GM13977 (cell line): Measurements from ENCODE around the gene UGCG.

Source experiments
- DNase-seq: peaks from one replicate; pipeline ENCODE4 v3.0.0; 2012; ENCODE audit warnings: low spot score
- in situ Hi-C: fragments of 300-500 bp; cut with MboI; formaldehyde crosslinking; loops from one replicate; pipeline ENCODE4 v1.12.0; 2022; ENCODE audit warnings: low sequenced_read_pairs, low pct_unique_long_range_greater_than_20kb, mixed read lengths, inconsistent platforms; ENCODE audit not compliant: unreplicated experiment
- TF ChIP-seq, protein P1 (sequence below): IDR thresholded peaks from 2 replicates; pipeline ENCODE4 v1.5.1; 2012; ENCODE audit warnings: mild to moderate bottlenecking, control low read depth; ENCODE audit not compliant: insufficient read depth; ENCODE audit errors: extremely low read depth, missing control alignments

UGCG gene

GRCh38 chr9:111895996-111896941 is at the start of gene UGCG:
TSS of gene UGCG (plus strand) at chr9:111896814. CDS start at chr9:111897216, 402 bp downstream.
- in situ Hi-C loops: no loop called here
- TF ChIP-seq, protein P1, sequence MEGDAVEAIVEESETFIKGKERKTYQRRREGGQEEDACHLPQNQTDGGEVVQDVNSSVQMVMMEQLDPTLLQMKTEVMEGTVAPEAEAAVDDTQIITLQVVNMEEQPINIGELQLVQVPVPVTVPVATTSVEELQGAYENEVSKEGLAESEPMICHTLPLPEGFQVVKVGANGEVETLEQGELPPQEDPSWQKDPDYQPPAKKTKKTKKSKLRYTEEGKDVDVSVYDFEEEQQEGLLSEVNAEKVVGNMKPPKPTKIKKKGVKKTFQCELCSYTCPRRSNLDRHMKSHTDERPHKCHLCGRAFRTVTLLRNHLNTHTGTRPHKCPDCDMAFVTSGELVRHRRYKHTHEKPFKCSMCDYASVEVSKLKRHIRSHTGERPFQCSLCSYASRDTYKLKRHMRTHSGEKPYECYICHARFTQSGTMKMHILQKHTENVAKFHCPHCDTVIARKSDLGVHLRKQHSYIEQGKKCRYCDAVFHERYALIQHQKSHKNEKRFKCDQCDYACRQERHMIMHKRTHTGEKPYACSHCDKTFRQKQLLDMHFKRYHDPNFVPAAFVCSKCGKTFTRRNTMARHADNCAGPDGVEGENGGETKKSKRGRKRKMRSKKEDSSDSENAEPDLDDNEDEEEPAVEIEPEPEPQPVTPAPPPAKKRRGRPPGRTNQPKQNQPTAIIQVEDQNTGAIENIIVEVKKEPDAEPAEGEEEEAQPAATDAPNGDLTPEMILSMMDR: no peak
- peak; percentile 96 for DNase-seq

DNA sequence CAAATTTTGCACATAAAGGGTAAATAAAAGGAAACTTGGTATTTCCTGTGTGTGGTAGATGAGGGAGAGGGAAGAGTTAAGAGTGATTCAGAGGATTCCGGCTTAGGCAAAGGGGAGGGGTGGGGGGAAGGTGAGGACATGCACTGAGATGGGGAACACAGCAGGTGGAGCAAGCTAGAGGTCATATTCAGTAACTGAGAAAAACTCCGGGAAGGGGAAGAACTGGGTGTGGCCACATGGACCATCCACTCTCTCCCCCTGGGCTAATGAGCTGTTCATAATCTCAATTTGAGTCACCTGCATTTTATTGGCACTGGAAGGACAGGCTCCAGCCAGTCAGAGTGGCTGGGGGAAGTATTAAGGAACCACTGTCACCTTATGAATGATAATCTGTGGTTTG is 45.1 kb upstream of the UGCG start:
- in situ Hi-C loops: no loop called here
- DNase-seq: no peak
- TF ChIP-seq, protein P1: no peak

DNA sequence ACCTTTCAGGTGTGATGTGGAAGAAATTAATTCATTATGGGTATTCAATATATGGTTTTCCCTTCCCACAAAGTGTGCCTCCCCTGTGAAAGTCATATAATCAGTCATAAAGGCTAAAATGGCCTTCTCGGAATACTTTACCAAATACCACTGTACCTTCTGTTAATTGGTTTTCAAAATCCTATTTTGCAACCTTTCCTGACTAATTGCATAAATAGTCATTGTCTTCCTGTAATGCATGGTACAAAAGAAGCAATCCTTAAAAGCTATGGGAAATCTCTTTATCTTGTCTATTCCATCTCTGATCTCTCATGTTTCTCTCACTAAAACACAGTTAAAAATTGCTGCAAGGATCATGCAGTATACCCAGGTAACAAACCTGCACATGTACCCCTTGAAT is 44.3 kb upstream of the UGCG start:
- TF ChIP-seq, protein P1: no peak
- in situ Hi-C loops: no loop called here
- DNase-seq: no peak

- DNase-seq: no peak
- TF ChIP-seq, protein P1: no peak
- in situ Hi-C loops: no loop called here
Observed at GRCh38 chr9:111853450-111853827, 43.2 kb upstream of the UGCG start.

DNA sequence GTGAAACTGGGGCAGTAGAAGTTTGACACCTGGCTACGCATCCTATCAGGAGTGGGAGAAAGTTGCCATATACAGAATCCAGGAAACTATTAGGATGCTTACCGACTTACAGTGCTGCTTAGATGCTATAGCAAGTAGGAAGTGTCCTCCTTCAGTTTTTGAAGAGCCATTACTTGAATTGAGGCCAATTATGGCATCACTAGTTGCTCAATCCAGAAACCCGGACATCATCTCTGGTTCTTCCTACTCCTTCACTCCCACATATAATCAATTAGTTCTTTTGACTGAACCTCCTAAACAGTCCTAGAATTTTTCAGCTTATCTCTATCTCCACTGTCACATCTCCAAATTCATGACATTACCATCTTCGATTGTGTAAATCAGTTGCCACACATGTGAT is 41.8 kb upstream of the UGCG start:
- TF ChIP-seq, protein P1: no peak
- no peak for DNase-seq
- in situ Hi-C loops: no loop called here

DNA sequence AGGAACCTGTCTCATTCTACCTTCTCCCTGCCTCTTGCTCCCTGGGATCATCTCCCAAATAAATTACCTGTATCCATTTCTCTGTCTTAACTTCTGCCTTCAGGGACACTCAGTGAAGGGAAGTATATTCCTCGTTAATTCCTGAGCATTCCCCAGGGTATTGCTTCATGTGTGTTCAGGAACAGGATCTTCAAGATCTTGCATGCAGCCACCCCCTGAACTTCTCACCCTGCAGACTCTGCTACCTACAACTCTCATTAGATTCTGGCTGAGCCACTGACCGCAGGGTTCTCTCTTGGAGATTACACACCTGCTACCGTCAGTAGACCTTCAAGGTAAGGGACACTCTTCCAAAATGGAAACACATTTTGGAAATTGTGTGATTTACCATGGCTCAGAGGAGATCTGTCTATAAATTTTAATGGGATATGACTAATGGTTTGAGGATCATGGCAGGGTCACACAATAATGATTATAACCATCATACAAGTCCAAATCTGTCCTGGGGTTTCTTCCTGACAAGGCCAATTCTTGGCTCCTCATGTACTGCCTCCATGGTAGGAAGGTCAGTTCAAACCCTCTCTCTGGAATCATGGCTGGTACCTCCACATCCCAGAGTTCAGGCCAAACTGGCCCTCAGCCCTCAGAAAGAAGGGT is 38.9 kb upstream of the UGCG start:
- in situ Hi-C loops: no loop called here
- TF ChIP-seq, protein P1: no peak

More for the DNA sequence above, 38.9 kb upstream of the UGCG start:
- no peak for DNase-seq
